ENCODE data around the gene LPP. TPM values are rescaled to one million over a fixed set of nuclear protein-coding genes. Genes with fewer than 3 reads are reported as not detected.
A peak's percentile ranks its signal among the peaks of the same experiment; 100 is the strongest.

Gene LPP
- total RNA-seq, 1 donor from 2014 or later, result 184 TPM

GRCh38 chr3:188335656-188336055 lies 181.7 kb downstream of the LPP start:
- Mint-ChIP-seq H3K4me1 (ENCODE audit: unreplicated experiment) (peaks cover 60% of the 10 kb centered on the region), H3K27me3 (ENCODE audit: unreplicated experiment) (no peaks in the 10 kb centered on the region), H3K4me3 (ENCODE audit: unreplicated experiment) (no peak overlapping the region), H3K9me3 (ENCODE audit: unreplicated experiment) (no peaks in the 10 kb centered on the region), H3K36me3 (ENCODE audit: unreplicated experiment) (peaks cover 2% of the 10 kb centered on the region), H3K27ac (ENCODE audit: unreplicated experiment) (peak overlapping the region; percentile 83)
- TF ChIP-seq CTCF (IDR thresholded peaks at IDR 0.05), result no peak
- no peak for DNase-seq (ENCODE audit: extremely low spot score, unreplicated experiment)

- no peak for TF ChIP-seq CTCF (IDR thresholded peaks at IDR 0.05)
- DNase-seq (ENCODE audit: extremely low spot score, unreplicated experiment), result no peak
- H3K4me1 Mint-ChIP-seq (ENCODE audit: unreplicated experiment), result peaks cover 62% of the 10 kb centered on the region
- H3K9me3 Mint-ChIP-seq (ENCODE audit: unreplicated experiment), result no peaks in the 10 kb centered on the region
- peak overlapping the region; percentile 83 for H3K27ac Mint-ChIP-seq (ENCODE audit: unreplicated experiment)
- no peaks in the 10 kb centered on the region for H3K27me3 Mint-ChIP-seq (ENCODE audit: unreplicated experiment)
- no peak overlapping the region for H3K4me3 Mint-ChIP-seq (ENCODE audit: unreplicated experiment)
- peaks cover 2% of the 10 kb centered on the region for H3K36me3 Mint-ChIP-seq (ENCODE audit: unreplicated experiment)
Measured at GRCh38 chr3:188336178-188336577, 182.2 kb downstream of the LPP start.

- H3K27me3 Mint-ChIP-seq (ENCODE audit: unreplicated experiment), result no peaks in the 10 kb centered on the region
- no peaks in the 10 kb centered on the region for H3K9me3 Mint-ChIP-seq (ENCODE audit: unreplicated experiment)
- peak overlapping the region; percentile 56 for H3K27ac Mint-ChIP-seq (ENCODE audit: unreplicated experiment)
- peaks cover 2% of the 10 kb centered on the region for H3K36me3 Mint-ChIP-seq (ENCODE audit: unreplicated experiment)
- no peak for TF ChIP-seq CTCF (IDR thresholded peaks at IDR 0.05)
- H3K4me1 Mint-ChIP-seq (ENCODE audit: unreplicated experiment), result peaks cover 64% of the 10 kb centered on the region
- H3K4me3 Mint-ChIP-seq (ENCODE audit: unreplicated experiment), result no peak overlapping the region
- no peak for DNase-seq (ENCODE audit: extremely low spot score, unreplicated experiment)
Measured at GRCh38 chr3:188337232-188337631, 183.3 kb downstream of the LPP start.

- Mint-ChIP-seq H3K36me3 (ENCODE audit: unreplicated experiment) (no peaks in the 10 kb centered on the region), H3K4me3 (ENCODE audit: unreplicated experiment) (no peak overlapping the region), H3K27me3 (ENCODE audit: unreplicated experiment) (no peaks in the 10 kb centered on the region), H3K27ac (ENCODE audit: unreplicated experiment) (peak overlapping the region; percentile 3), H3K4me1 (ENCODE audit: unreplicated experiment) (peaks cover 64% of the 10 kb centered on the region), H3K9me3 (ENCODE audit: unreplicated experiment) (no peaks in the 10 kb centered on the region)
- no peak for DNase-seq (ENCODE audit: extremely low spot score, unreplicated experiment)
- TF ChIP-seq CTCF (IDR thresholded peaks at IDR 0.05), result no peak
Measured at GRCh38 chr3:188338086-188338485, 184.1 kb downstream of the LPP start.

GRCh38 chr3:188339410-188340295 lies 185.7 kb downstream of the LPP start:
- Mint-ChIP-seq H3K4me3 (ENCODE audit: unreplicated experiment) (no peak overlapping the region), H3K4me1 (ENCODE audit: unreplicated experiment) (peaks cover 71% of the 10 kb centered on the region), H3K9me3 (ENCODE audit: unreplicated experiment) (no peaks in the 10 kb centered on the region), H3K36me3 (ENCODE audit: unreplicated experiment) (no peaks in the 10 kb centered on the region), H3K27ac (ENCODE audit: unreplicated experiment) (no peak overlapping the region), H3K27me3 (ENCODE audit: unreplicated experiment) (no peaks in the 10 kb centered on the region)
- no peak for DNase-seq (ENCODE audit: extremely low spot score, unreplicated experiment)
- no peak for TF ChIP-seq CTCF (IDR thresholded peaks at IDR 0.05)

Data from osteocyte (in vitro differentiated cells).